HG03139 (cell line): ENCODE results near the gene PTPN18.
"Not testable (repeated sequence)": the region's sequence is repeated elsewhere in the genome, so short reads cannot be mapped to it uniquely, and the experiment has no call there.

Experiments
- ATAC-seq: cut with Tn5 transposase; IDR thresholded peaks from one replicate; pipeline ENCODE4 v1.9.1; 2021; ENCODE audit not compliant: unreplicated experiment

PTPN18 gene, protein sequence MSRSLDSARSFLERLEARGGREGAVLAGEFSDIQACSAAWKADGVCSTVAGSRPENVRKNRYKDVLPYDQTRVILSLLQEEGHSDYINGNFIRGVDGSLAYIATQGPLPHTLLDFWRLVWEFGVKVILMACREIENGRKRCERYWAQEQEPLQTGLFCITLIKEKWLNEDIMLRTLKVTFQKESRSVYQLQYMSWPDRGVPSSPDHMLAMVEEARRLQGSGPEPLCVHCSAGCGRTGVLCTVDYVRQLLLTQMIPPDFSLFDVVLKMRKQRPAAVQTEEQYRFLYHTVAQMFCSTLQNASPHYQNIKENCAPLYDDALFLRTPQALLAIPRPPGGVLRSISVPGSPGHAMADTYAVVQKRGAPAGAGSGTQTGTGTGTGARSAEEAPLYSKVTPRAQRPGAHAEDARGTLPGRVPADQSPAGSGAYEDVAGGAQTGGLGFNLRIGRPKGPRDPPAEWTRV

DNA sequence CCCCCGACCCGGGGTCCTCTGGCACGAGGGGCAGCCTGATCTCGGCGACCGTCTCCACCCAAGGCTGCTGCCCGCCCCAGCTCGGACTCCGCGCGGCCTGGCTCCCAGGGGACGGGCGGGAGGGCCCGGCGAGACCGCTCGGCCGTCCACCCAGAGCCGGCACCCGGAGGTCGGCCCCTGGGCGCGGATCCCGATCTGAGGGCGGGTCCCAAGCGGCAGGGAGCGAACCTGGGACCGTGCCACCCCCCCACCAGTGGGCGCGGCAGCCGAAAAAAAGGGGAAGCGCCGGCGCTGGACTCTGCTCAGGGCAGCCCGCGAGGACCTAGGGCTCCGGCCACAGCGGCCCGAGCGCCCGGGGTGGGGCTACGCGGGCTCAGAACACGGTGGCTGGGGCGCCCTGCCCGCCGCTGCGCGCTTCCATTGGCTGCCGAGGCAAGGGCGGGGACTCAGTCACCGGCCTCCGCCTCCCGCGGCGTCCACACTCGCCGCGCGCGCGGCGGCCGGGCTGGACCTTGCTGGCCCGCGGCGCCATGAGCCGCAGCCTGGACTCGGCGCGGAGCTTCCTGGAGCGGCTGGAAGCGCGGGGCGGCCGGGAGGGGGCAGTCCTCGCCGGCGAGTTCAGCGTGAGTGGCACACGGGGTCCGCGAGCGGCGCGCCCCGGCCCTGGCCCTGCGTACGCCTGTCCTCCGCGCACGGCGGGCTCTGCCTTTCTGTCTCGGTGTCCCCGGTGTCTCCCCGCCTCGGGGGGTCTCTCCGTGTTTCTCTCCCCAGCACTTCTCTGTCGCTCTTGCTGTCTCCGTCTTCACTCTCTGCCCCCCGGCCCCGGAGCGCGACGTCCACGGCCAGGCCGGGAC is at the start of gene PTPN18:
Gene PTPN18 (plus strand): TSS at position 479 of the 854 bp plus-strand sequence. CDS start 52 bp downstream, at position 531.
- peak; percentile 86 for ATAC-seq

GRCh38 chr2:130307850-130308249 is 48.0 kb upstream of the PTPN18 start:
- no peak for ATAC-seq

DNA sequence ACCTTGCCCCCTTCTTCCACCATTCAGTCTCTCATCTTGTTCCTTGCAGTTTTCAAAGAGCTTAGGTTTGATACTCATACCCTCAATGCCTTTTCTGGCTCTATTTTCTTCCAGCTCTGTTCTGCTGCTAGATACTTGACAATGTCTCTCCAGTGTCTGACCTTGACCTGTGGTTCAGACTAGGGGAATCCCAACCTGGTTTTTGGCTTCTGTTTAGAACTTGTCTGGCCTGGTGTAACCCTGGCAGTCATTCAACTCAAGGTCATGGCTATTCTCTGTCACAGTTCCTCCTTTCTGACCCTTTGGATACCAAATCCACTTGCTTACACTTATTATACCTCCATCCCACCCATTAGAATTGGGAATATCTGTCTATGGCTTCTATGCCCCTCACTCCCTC is 45.0 kb upstream of the PTPN18 start:
- no peak for ATAC-seq

DNA sequence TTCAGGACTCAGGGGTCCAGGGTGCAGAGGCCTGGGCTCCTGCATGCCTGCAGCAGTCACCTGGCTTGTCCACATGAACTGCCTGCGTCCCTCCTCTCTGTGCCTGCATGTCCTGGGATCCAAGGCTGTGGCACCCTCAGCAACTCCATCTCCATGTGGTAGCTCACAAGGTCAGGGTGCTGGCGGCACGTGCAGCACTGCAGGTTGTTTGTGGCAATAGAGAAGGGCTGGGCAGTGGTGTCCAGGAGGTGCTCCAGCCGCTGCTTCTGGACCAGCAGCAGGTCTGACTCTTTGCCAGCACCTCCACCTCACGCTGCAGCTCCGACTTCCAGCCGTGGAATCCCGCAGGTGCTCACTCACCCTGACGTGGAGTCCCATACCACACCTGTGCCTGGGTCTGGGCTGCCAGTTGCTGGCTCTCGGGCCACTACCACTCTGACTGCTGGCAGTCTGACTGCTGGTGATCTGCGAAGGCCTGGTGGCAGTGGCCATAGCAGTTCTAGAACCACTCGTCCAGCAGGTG is 42.0 kb upstream of the PTPN18 start:
- no peak for ATAC-seq

- ATAC-seq: no peak
These were observed 41.5 kb upstream of the PTPN18 start for GRCh38 chr2:130314377-130314776.

GRCh38 chr2:130316596-130316995 is 39.3 kb upstream of the PTPN18 start:
- no peak for ATAC-seq

DNA sequence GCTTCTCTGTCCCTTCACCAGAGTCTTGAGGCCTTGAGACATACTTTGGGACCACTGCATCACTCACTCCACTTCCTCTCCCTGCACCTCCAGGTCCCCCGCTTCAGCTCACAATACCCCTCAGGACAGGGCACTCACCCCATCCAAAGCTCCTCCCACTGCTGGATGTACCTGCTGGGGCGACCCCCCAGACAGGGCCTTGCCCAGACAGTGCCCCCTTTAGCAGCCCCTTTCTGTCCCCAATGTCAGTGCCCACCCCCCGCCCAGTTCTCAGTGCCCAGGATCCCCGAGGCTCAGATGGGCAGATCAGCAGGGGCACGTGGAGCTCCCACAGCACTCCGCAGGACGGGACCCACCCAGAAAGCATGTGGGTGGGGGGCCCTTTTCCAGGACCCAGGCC is 37.0 kb upstream of the PTPN18 start:
- ATAC-seq: no peak

- ATAC-seq: no peak
These were observed 36.3 kb upstream of the PTPN18 start for GRCh38 chr2:130319536-130319935.

DNA sequence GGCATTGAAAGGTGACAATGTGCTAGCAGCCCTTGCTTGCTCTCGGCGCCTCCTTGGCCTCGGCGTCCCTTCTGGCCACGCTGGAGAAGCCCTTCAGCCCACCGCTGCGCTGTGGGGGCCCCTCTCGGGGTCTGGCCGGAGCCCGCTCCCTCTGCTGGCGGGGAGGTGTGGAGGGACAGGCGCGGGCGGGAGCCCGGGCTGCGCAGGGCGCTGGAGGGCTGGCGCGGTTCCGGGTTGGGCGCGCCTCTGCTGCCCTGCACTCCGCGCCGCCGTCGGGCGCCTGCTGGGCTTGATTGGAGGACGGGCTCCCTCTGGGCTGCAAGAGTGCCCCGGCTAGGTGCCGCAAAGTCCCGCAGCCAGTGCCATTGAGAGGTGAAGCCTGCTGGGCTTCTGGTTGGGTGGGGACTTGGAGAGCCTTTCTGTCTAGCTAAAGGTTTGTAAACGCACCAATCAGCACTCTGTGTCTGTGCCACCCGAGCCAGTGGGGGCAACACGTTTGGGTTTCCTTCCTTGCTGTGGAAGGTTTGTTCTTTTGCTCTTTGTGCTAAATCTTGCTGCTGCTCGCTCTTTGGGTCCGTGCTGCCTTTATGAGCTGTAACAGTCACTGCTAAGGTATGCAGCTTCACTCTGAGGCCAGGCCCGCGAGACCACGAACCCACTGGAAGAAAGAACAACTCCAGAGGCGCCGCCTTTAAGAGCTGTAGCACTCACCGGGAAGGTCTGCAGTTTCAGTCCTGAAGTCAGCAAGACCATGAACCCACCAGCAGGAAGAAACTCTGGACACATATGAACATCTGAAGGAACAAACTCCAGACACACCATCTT is 27.9 kb upstream of the PTPN18 start:
- ATAC-seq: no peak

DNA sequence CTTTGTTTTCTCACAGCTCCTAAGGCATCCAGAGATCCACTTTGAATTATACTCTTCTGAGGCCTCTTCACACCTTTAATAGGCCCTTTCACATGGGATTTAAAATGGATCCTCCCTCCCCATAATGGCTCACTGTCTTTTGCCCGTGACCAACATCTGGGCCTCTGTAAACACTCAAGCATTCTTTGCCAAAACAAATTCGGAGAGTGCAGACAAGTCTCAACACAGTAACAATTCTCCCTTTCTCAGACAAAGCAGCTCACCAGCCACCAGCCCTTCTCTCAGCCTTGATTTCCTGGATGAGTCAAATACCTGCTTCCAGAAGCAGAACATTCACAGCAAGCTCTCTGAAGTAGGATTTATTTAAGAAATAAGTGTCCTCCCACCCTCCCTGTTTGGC is 27.1 kb upstream of the PTPN18 start:
- no peak for ATAC-seq

GRCh38 chr2:130332271-130333073 is 23.4 kb upstream of the PTPN18 start:
- peak; percentile 69 for ATAC-seq

DNA sequence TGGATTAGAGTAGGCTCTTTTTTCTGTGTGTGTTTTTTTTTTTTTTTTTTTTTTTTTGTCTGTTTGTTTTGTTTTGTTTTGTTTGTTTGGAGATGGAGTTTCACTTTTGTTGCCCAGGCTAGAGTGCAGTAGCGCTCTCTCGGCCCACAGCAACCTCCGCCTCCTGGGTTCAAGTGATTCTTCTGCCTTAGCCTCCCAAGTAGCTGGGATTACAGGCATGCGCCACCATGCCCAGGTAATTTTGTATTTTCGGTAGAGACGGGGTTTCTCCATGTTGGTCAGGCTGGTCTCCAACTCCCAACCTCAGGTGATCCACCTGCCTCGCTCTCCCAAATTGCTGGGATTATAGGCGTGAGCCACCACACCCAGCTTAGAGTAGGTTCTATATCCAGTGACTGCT is 22.6 kb upstream of the PTPN18 start:
- ATAC-seq: not testable (repeated sequence)

- ATAC-seq: no peak
These were observed 21.8 kb upstream of the PTPN18 start for GRCh38 chr2:130334026-130334425.

DNA sequence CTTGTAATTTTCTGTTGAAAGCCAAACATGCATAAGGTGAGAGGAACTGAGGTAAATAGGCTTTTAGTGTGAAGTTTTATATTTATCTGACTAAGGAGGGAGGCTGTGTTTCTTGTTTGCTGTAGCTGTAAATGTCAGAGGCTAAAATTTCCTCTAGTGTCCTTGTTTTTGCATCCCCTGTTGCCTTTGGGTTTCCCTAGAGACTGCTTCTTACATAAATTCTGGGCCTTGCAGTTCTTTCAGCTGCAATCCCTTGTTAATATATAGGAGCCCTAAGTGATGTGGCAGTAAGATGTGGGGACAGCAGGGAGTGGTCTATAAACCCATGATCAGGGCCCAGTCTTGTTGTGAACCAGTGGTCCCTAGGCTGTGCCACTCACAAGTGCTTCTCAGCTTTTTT is 20.6 kb upstream of the PTPN18 start:
- no peak for ATAC-seq

GRCh38 chr2:130336150-130336876 is 19.5 kb upstream of the PTPN18 start:
- no peak for ATAC-seq

DNA sequence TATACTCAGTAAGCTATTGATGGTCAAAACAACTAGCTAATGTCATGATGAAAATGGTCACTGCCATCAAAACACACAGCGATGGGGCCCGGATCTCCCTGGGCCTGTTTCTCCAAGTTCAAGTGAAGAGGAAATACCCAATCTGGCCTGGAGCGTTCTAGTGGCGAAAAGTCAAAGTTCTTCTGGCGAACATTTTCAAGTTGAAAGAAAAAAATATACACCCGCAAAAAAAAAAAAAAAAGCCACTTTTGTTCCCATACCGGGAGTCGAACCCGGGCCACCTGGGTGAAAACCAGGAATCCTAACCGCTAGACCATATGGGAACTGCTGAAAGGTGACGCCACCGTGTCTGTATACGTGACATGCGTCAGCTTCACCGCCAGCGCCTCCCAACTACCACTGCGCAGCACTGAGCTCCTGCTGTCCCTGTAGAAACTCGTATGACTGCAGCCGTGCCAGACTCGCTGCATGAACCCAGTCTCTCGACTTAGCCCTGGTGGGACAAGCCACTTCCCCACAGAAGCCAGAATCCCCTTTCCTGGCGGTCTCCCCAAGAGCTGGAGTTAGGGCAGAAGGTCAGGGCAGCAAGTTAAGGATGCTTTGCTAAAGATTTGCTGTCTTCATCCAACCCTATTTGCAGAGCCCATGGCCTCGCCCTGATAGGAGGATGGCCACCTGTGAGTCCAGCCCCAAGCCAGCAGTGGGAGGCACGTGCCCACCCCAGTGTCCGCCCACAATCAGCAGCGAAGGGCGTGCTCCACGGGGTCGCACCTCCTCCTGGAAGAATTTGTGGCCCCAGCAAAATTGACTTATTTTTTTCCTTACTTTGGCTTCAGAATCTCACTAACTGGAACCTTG is 18.8 kb upstream of the PTPN18 start:
- ATAC-seq: no peak

GRCh38 chr2:130337735-130338325 is 18.0 kb upstream of the PTPN18 start:
- no peak for ATAC-seq

DNA sequence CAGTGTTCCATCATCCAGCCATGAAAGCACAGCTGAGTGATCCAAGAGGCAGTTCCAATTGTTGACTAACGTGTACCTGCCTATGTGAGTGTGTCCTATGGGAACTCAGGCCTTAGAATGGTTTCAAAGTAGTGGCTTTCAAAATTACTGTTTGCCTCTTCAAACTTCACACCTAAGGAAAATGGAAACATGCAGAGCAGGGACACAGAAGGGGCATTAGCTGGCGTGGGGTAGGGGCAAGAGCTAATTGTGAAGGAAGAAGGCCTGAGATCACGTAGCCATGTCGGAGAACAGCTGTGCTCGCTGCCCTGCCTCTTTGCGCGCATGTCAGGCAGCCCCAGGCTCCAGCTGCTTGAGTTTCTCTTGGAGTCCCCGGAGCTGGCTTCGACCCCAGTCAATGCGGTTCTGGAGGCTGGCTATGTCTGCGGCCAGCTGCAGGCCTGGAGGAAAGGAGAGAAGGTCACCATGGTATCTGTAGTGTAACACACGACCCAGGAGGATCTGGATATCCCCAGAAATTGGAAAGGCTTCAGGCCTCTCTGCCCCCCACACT is 17.0 kb upstream of the PTPN18 start:
- ATAC-seq: no peak
